C4-2B (cell line): ENCODE measurements around the gene RAB3B.

Source experiments
- H3K27ac ChIP-seq: fragments of 450-650 bp; 2 replicates; pipeline ENCODE4 v1.5.1; 2017
- ZFX ChIP-seq: fragments of 450-650 bp; IDR thresholded peaks from 2 replicates; pipeline ENCODE4 v1.6.1; 2017
- TF ChIP-seq, protein P1 (sequence below): fragments of 450-650 bp; conservative IDR thresholded peaks from 2 replicates; pipeline ENCODE4 v1.5.1; 2017; ENCODE audit warnings: mild to moderate bottlenecking

RAB3B gene

DNA sequence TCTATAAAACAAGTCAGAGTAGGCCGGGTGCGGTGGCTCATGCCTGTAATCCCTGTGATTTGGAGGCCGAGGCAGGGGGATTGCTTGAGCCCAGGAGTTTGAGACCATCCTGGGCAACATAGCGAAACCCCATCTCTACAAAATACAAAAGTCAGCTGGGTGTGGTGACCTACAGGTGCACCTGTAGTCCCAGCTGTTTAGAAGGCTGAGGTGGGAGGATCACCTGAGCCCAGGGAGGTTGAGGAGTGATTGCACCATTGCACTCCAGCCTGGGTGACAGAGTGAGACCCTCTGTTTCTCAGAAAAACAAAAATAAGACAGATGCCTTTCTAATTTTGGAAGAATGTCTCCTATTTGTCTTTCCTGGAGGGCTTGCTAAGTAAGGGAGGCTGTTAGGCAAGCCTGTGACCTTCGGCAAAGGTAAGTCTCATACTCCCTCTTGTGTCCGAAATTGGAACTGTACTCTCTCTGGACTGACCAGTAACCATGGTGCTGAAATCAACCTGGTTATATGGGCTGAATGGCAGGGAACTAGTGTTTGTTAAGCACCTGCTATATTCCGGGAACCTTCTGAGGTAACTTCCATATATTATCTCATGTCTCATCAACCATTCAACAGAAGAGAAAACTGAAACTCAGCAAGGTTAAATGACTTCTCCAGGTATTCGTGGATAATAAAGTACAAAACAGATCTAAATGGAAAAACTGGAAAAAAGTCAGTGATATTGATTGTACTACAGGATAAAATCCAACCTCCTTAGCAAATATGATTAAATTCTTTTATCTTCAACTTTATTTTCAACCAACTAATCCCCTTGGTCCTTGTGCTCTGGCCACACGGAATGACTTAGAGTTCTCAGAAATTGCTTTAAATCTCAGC is 11.8 kb upstream of the RAB3B start:
- TF ChIP-seq, protein P1, sequence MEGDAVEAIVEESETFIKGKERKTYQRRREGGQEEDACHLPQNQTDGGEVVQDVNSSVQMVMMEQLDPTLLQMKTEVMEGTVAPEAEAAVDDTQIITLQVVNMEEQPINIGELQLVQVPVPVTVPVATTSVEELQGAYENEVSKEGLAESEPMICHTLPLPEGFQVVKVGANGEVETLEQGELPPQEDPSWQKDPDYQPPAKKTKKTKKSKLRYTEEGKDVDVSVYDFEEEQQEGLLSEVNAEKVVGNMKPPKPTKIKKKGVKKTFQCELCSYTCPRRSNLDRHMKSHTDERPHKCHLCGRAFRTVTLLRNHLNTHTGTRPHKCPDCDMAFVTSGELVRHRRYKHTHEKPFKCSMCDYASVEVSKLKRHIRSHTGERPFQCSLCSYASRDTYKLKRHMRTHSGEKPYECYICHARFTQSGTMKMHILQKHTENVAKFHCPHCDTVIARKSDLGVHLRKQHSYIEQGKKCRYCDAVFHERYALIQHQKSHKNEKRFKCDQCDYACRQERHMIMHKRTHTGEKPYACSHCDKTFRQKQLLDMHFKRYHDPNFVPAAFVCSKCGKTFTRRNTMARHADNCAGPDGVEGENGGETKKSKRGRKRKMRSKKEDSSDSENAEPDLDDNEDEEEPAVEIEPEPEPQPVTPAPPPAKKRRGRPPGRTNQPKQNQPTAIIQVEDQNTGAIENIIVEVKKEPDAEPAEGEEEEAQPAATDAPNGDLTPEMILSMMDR = peak; percentile 93
- no peak for TF ChIP-seq ZFX

DNA sequence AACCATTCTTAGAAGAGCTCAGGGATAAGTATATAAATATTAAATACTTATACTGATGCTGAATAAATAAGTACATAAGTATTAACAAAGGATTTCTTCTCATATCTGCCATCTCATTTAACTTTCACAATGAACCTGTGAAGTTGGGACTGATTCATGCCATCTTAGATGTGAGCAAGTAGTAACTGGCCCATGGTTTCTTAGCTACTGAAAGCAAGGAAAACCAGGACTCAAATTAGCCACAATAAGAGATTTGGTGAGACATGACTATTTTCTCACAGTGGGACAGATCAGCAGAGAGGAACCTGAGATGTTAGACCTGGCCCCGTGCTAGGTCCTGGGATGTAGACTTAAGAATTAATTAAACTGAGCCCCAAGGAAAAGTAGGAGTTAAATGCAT is 8.2 kb upstream of the RAB3B start:
- TF ChIP-seq, protein P1 = no peak
- no peak for TF ChIP-seq ZFX
- no peak overlapping the region for H3K27ac ChIP-seq

More for the DNA sequence above, 11.8 kb upstream of the RAB3B start:
- no peak overlapping the region for H3K27ac ChIP-seq

DNA sequence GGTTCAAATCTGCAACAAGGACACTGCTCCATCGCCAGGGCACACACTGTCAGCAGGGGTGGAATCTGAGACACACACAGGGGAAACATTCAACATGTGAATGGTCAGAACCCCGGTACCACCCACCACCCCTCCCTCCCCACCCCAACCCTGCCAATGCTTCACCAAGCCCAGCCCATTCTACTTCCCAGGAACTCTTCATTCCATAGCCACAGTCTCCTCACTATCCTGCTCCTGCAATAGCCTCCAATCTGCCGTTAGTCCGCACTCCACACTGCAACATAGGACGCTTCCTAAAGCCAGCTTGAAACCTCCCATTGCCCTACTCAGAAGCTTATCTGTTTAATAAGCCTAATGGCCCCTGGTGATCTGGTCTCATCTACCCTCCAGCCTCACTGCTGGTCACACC is 7.5 kb upstream of the RAB3B start:
- no peak overlapping the region for H3K27ac ChIP-seq
- no peak for TF ChIP-seq ZFX

DNA sequence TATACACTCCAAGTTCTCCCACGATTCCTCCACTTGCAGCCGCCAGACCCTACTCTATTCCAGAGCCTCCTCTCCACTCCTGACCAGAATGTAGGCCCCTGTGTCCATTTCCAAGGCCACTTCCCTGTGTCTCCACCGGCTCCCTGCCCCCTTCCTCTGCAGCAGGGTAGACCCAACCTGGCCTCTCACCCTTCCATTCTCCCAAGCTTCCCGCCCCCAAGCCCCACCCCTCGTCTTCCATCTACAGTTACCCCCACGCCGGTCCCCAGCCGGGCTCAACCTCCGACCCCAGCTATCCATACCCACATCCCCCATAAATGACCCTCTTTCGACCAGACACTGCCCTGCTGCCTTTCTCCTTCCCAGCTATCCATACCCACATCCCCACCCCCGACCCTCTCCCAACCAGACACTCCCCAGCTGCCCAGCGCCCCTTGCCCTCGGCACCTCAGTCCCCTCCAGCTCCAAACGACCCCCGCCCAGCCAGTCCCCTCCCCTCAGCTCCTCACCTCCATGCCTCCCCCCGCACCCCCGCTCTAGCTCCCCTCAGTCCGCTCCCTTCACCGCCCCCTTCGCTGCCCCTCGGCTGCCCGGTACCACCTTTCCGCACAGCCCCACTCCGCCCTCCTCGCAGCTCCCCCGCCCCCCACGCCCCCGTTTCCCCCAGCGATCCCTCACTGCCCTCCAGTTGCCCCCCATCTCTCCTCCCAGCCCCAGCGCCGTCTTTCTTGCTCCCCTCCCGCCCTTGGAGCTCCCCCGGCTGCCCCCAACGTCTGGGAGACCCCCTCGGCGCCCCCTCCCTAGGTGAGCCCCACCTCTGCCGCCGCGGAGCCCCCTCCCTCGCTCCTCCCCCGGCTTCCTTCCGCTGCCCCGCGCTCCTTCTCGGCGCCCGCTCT is 670 bp downstream of the RAB3B start:
- peak overlapping the region; percentile 75 for H3K27ac ChIP-seq
- TF ChIP-seq, protein P1 = no peak
- TF ChIP-seq ZFX = no peak

DNA sequence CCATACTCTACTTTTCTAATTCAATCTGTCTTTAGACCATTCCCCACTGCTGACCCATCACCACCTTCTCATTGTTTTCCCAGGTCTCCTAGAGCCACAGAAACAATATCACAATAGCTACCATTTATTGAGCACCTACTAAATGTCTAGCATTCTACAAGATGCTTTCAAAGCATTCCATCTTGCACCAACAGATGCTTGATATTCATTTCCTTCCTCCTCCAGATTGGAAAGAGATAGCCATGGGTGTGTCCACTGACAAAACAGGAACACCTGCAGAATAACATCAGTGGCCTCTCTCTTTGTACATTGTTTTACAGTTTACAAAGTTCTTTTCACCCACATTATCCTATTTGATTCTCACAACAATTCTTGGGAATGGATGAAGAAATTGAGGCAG is 2.2 kb downstream of the RAB3B start:
- TF ChIP-seq ZFX = no peak
- TF ChIP-seq, protein P1 = no peak
- H3K27ac ChIP-seq = no peak overlapping the region

DNA sequence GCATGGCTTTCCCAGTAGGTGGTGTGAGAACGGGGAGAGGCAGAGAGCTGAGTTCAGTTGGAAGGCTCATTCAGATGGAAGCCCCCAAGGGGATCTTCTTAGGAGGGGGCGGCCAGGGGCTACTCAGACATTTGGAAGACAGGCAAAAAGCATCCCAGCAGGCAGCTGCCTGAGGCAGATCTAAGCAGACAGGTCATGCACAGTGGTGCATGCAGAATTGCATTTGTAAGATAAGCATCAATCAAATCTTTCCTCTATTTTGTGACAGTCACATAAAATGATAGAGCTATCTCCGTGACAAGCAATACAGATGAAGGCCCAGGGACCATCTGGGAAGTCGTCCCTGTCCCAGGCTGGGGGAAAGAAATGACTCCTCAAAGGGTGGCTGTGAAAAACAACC is 3.8 kb downstream of the RAB3B start:
- TF ChIP-seq ZFX = no peak
- TF ChIP-seq, protein P1 = no peak
- H3K27ac ChIP-seq = 0 out of 2 replicates have a peak overlapping the region, but pooled peaks have one; percentile 6

DNA sequence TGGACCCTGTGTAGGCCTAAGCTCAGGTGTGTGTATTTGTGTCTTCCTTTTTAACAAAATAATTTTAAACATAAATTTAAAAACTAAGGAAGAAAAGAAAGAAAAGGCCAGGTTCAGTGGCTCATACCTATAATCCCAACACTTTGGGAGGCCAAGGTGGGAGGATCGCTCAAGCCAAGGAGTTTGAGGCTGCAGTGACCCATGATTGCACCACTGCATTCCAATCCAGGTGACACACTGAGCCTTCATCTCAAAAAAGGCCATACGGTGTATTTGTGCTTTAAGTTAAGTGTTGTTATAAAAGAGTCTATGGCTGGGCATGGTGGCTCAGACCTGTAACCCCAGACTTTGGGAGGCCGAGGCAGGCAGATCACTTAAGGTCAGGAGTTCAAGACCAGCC is 8.3 kb downstream of the RAB3B start:
- no peak overlapping the region for H3K27ac ChIP-seq
- TF ChIP-seq, protein P1 = no peak
- TF ChIP-seq ZFX = no peak
